GM12873 (cell line): ENCODE data around the gene CNPY4.

Experiments
- TF ChIP-seq, protein P1 (sequence below): IDR thresholded peaks from 2 replicates; pipeline ENCODE4 v1.5.1; 2012; ENCODE audit warnings: low read depth, mild to moderate bottlenecking, moderate library complexity, low read length, control low read depth; ENCODE audit not compliant: insufficient read depth; ENCODE audit errors: missing control alignments

The CNPY4 gene

DNA sequence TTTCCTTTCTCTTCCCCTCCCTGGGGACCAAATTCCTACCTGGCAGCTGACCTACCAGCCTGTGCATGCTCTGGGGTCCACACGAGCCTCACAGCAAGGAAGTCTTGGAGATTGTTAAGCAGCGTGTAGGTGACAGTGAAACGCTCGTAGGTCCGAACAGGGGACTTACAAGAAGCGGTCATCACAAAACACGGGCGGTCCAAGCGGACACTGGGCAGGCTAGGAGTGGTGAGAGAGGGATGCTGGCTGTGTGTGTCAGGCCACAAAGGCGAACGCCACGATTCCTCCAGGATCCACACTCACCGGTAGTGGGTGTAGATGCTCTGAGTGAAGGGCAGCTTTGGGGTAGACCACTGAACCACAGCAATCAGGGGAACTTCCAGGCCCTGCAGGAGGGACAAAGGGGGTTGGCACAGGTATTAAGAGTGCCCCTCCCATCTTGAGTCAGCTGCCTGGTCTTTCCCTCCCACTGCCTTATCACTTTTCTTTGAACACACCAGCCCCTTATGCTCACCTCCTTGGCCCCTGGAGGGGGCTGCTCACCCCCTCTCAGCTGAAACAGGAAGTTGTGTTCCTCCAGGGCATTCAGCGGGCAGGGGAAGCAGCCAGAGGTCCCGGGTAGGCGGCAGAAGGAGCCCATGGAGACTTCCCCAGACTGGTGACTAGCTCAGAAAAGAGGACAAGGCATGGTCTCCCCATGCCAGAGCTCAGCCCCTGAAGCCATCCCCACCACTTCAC is 37.1 kb downstream of the CNPY4 start:
- TF ChIP-seq, protein P1, sequence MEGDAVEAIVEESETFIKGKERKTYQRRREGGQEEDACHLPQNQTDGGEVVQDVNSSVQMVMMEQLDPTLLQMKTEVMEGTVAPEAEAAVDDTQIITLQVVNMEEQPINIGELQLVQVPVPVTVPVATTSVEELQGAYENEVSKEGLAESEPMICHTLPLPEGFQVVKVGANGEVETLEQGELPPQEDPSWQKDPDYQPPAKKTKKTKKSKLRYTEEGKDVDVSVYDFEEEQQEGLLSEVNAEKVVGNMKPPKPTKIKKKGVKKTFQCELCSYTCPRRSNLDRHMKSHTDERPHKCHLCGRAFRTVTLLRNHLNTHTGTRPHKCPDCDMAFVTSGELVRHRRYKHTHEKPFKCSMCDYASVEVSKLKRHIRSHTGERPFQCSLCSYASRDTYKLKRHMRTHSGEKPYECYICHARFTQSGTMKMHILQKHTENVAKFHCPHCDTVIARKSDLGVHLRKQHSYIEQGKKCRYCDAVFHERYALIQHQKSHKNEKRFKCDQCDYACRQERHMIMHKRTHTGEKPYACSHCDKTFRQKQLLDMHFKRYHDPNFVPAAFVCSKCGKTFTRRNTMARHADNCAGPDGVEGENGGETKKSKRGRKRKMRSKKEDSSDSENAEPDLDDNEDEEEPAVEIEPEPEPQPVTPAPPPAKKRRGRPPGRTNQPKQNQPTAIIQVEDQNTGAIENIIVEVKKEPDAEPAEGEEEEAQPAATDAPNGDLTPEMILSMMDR: no peak

DNA sequence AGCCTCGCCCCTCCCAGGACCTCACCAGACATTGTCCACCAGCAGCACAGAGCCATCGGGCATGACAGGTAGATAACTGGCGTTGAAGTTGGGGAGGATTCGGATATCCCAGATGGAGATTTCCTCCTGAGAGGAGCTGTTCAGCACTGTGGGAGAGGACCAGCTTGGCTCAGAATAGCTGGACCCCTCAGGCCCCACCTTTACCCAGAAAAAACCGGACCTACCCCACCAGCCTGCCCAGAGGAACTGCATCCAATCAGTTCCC is 37.6 kb downstream of the CNPY4 start:
- TF ChIP-seq, protein P1: no peak

DNA sequence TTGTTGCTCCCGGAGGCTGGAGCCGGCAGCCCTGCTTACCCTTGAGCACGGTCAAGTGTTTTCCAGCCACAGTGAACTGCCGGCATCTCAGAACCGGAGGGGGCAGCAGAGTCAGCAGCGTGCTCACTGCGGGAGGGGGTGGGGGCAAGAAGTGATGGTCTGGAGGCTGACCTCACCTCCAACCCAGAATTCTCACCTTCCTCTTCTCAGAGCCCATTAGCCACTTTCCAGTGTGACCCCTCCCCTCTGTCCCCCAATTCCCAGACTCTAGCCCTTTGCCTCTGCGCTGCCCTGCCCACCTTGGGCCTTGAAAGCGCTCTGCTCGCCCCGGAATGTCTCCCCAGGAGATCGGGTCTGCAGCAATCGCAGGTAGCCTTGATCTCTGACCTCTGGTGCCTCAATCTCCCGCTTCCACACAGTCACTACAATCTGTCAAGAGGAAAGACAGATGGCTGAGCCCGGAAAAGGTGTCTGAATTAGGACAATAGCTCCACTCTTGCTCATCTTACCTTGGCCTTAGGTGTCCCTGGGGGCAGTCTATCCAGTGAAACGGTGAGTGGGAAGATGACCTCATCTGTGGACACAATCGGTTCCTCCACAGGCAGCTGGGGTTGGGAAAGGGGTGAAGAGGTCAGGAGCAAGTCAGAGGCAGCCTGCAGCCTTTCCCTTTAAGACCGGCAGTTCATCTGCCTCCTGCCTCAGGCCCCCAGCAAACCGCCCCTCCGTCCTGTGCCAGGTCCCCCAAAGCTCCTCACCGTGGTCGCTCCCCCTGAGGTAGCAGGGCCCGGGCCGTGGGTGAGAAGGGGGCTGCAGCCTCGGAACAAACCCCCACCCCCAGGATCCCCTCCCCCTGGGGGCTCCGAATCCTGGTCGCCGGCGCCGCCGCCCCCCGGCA is 38.1 kb downstream of the CNPY4 start:
- TF ChIP-seq, protein P1: peak; percentile 25

DNA sequence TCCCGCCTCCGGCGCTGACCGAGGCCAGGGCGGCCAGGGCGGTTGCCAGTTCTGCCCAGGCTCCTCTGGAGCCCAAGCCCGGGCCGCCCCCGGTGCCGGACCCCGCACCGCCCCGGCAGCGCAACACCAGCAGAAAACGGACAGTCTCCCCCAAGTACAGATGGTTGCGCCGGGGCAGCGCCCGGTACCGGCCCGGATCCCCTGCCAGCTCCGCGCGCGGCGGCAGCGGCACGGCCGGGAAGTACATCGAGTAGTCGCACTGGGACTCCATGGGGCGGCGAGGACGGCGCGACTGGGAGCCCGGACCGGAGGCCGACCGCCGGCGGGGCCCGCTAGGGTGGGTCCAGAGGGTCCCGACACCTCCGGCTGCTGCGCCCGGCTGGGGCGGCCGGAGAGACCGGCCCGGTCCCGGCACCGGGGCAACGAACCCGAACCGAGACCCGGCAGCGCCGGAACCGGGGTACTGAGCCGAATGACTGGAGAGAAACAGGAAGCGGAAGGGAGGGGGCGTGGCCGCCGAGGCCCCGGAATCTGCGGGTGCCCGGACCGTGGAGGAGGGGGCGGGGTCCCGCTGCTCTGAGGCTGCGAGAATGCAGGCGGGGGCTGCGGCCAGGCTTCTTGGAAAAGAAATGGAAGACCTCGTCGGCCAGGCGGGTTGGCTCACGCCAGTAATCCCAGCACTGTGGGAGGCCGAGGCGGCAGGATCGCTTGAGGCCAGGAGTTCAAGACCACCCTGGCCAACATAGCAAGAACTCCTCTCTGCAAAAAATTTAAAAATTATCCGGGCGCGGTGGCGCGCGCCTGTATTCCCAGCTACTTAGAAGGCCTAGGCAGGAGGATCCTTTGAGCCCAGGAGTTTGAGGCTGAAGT is 39.0 kb downstream of the CNPY4 start, which contains the start of gene TRAPPC14:
TRAPPC14 (minus strand) TSS at position 495 of the 870 bp plus-strand sequence; CDS start at position 271, 224 bp downstream.
- TF ChIP-seq, protein P1: no peak

DNA sequence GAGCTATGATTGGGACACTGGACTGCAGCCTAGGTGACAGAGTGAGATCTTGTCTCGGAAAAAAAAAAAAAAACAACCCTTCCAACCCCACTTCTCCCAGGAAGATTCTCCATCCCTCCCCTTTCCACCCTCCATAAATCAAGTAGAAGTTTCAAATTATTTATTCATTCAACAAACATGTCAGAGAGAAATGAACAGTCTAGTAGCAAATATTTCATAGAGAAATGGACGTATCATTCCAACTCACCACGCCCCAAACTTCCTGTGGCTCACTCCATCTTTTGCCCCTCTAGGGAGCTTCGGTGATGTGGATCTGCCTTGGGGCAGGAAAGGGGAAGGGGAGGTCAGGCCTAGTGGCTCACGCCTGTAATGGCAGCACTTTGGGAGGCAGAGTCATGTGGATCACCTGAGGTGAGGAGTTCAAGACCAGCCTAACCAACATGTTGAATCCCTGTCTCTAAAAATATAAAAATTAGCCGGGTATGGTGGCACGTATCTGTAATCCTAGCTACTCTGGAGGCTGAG is 39.7 kb downstream of the CNPY4 start:
- TF ChIP-seq, protein P1: peak; percentile 34

DNA sequence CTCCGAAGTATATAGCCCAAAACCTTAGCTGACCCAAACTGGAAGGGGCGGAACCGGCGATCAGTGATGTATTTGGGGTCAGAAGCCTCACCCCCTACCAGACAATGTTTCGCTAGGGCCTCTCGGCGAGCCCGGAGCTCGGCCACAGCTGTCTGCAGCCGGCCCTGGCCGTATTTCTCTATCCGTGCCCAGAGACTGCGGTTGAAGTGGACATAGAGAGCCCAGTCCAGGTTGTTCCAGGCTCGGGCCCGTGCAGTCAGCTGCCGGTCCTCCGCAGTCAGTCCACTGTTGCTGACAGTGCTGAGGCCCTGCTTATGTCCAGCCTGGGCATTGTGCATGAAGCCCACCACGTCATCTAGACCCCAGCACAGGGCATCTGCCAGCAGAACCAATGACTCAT is 40.6 kb downstream of the CNPY4 start:
- TF ChIP-seq, protein P1: no peak
